IPS DF 4.7 (cell line): ENCODE results near the gene IDI1.

Experiments
- DNase-seq: peaks from one replicate; pipeline ENCODE4 v3.0.0-alpha.2; 2013; ENCODE audit warnings: low spot score; ENCODE audit errors: extremely low read depth

IDI1 gene

DNA sequence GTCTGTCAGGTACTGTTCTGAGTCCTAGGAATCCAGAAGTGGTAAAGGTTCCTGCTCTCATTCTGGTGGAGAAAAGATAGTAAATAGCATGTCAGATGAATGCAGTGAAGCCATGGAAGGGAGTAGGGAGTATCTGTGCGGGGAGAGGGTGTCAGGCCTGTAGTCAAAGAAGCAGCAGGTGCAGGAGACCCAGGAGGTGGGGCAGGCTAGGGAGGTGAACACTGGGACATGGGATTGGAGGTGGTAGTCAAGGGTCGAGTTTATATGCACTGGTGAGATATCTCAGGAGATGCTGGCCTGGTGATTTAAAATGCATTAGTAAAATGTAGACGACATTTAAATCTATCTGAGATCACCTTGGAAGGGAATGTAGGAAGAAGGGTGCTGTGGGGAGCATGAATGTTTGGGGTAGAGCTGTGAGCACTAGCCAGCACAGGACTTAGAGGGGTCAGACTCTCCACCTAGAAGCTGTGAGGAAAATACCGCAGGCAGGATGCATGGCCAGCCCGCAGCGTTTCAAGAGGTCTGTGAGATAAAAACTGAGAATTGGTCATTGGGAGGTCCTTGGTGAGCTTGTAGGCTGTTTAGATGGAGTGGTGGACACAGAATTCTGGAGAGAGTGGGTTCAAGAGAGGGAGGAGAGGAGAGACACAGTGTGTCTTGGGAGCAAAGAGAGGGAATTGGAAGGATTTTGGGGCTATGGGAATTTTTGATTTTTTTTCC lies 53.9 kb downstream of the IDI1 start:
- DNase-seq = no peak

DNA sequence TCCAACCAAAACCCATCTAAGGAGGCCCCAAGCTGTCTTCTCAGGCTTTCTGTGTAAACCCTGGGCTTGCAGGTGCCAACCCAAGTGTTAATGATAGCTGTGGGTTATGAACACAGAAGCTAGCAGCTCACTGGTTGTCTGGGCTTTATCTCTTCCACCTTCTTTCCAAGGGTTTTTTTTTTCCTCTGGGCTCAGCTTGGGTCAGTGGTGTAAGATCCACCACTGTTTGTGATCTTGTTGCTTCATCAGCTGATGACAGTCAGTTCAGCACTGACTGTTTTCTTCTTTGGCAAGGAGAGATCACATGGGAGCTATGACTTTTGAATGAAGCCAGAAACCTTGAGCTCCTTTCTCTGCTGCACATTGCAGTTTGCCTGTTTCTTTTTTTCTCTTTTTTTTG lies 56.0 kb downstream of the IDI1 start:
- DNase-seq = no peak

DNA sequence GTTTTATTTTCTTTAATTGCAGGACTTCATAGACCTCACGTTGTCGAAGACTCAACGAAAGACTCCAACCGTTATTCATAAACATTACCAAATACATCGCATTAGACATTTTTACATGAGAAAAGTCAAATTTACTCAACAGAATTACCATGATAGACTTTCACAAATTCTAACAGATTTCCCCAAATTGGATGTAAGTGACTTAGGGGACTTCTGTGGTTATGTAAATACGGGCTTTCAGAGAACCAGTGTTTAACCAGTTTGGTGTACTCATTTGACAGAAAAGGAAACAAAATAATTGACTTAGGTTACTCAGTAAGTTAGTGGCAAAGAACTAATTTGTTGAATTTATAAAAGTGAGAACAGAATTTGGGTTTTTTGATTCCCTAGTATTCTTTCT lies 56.5 kb downstream of the IDI1 start:
- DNase-seq = no peak

DNA sequence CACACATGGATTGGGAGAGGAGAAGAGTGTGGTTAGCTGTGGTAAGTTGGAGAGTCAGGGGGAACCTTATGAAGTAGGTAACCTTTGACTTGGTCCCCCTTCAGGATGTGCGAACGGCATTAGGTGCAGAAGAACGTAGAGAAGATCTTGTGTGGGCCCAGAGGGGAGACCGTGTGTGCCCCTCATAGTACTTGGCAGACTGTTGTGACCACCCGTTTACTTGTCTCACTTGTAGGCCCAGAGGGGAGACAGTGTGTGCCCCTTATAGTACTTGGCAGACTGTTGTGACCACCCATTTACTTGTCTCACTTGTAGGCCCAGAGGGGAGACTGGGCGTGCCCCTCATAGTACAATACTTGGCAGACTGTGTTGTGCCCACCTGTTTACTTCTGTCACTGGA lies 58.1 kb downstream of the IDI1 start:
- DNase-seq = no peak
